Peyer's patch (tissue), 4 donors: ENCODE measurements around the gene ITGA11.

Source experiments
- CTCF ChIP-seq, 6 experiments: fragments of 450-650 bp in 4 of 6; fragments of 200-600 bp in 2 of 6; sonication (generic) in 1 of 6; IDR thresholded peaks; one replicate each; pipeline ENCODE4 v1.5.1; 2017 to 2019; ENCODE audit warnings: antibody characterized with exemption in 6 of 6, mild to moderate bottlenecking in 3 of 6, moderate library complexity in 1 of 6
- POLR2A ChIP-seq, 2 donors: fragments of 450-650 bp; IDR thresholded peaks; one replicate each; pipeline ENCODE4 v1.5.1; 2017; ENCODE audit warnings: antibody characterized with exemption in 2 of 2, mild to moderate bottlenecking in 2 of 2, moderate library complexity in 2 of 2

DNA sequence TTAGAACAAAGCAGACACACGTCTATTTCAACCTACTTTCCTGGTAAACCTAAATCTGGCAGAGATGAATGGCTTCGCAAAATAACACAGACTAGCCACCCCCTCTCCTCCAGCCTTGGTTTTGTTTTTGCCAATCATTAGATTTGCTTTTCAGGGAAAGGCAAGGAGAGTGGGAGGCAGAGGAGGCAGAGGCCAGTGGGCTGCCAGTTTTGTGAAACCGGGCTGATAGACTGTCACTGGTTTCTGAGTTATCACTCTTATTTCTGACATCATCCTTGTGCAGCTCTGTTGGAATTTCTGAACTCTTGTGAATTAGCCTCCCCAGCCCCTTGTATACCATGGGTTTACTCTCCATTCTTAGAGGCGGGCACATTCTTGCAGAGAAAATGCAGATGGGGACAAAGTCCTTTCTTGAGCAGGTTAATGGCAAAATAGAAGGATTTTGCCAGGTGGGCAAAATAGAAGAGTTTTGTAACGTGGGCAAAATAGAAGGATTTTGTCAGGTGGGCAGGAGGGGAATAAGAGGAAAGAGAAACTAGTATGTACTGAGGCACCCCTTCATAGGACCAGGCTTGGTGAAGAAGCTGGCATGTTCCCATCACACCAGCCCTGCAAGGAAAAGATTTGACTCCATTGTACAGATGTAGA lies 157.6 kb downstream of the ITGA11 start:
- TF ChIP-seq CTCF (IDR thresholded peaks at IDR 0.05) = no peak
- no peak for TF ChIP-seq POLR2A (IDR thresholded peaks at IDR 0.05)
